ENCODE measurements around the gene ARID1B.

- TF ChIP-seq CTCF (IDR thresholded peaks at IDR 0.05; ENCODE audit: low read length) (no peak), EZH2 (IDR thresholded peaks at IDR 0.05; ENCODE audit: borderline replicate concordance, low read length) (no peak)
These were observed 366.2 kb downstream of the ARID1B start for GRCh38 chr6:157143171-157143889.

All from OCI-LY1 (cell line).